Endothelial cell of umbilical vein (primary cell): ENCODE measurements around the gene GTPBP3.

Source experiments
- CTCF ChIP-seq, 2 donors: IDR thresholded peaks; 1 replicate in 1 of 2; 2 replicates in 1 of 2; pipeline ENCODE4 v1.5.1; 2011; ENCODE audit warnings: low read length in 2 of 2, mild to moderate bottlenecking in 2 of 2, moderate library complexity in 2 of 2, control low read depth in 1 of 2, inconsistent platforms in 1 of 2, low read depth in 1 of 2; ENCODE audit not compliant: insufficient read depth in 1 of 2; ENCODE audit errors: extremely low read depth in 1 of 2
- EZH2 ChIP-seq: IDR thresholded peaks from 2 replicates; pipeline ENCODE4 v1.6.1; 2012; ENCODE audit warnings: borderline replicate concordance, low read depth, mild to moderate bottlenecking, moderate library complexity, low read length, inconsistent platforms; ENCODE audit not compliant: severe bottlenecking
- FOS ChIP-seq: IDR thresholded peaks from 2 replicates; pipeline ENCODE4 v1.6.1; 2011; ENCODE audit warnings: mild to moderate bottlenecking, low read length, moderate library complexity, borderline replicate concordance; ENCODE audit not compliant: insufficient read depth
- GATA2 ChIP-seq: IDR thresholded peaks from 2 replicates; pipeline ENCODE4 v1.7.0; 2011; ENCODE audit warnings: low read depth, mild to moderate bottlenecking, moderate library complexity, mixed read lengths, low read length; ENCODE audit not compliant: insufficient read length, insufficient read depth
- JUN ChIP-seq: IDR thresholded peaks from 2 replicates; pipeline ENCODE4 v1.6.1; 2011; ENCODE audit warnings: borderline replicate concordance, low read depth; ENCODE audit not compliant: insufficient read length, insufficient read depth
- MYC ChIP-seq: IDR thresholded peaks from one replicate; pipeline ENCODE4 v1.6.1; 2011; ENCODE audit warnings: mild to moderate bottlenecking, low read depth, low read length
- POLR2A ChIP-seq: IDR thresholded peaks from 2 replicates; pipeline ENCODE4 v1.6.1; 2012; ENCODE audit warnings: low read depth, mild to moderate bottlenecking, control low read depth, low read length
- POLR2AphosphoS5 ChIP-seq: IDR thresholded peaks from 2 replicates; pipeline ENCODE4 v1.6.1; 2012; ENCODE audit warnings: low read depth, mild to moderate bottlenecking, control low read depth, low read length, moderate library complexity; ENCODE audit not compliant: insufficient read depth
- TF ChIP-seq, protein P1 (sequence below): IDR thresholded peaks from 2 replicates; pipeline ENCODE4 v1.6.1; 2011; ENCODE audit not compliant: insufficient read depth, insufficient read length

- TF ChIP-seq POLR2AphosphoS5: no peak
- TF ChIP-seq CTCF (IDR thresholded peaks at IDR 0.05; ENCODE audit: extremely low read depth in 1 of 2, insufficient read depth in 1 of 2, low read depth in 1 of 2, low read length in 2 of 2): no peak
- no peak for TF ChIP-seq POLR2A
- no peak for TF ChIP-seq EZH2
- TF ChIP-seq FOS: no peak
- TF ChIP-seq, protein P1, sequence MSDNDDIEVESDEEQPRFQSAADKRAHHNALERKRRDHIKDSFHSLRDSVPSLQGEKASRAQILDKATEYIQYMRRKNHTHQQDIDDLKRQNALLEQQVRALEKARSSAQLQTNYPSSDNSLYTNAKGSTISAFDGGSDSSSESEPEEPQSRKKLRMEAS: no peak
- no peak for TF ChIP-seq JUN
- TF ChIP-seq GATA2: no peak
- no peak for TF ChIP-seq MYC
These were observed 5.0 kb upstream of the GTPBP3 start for GRCh38 chr19:17332360-17332676.
